HG03103 (cell line): Measurements from ENCODE around the gene GMDS.

Experiments
- ATAC-seq: cut with Tn5 transposase; IDR thresholded peaks from one replicate; pipeline ENCODE4 v1.9.1; 2021; ENCODE audit warnings: low read depth; ENCODE audit not compliant: unreplicated experiment

The GMDS gene

DNA sequence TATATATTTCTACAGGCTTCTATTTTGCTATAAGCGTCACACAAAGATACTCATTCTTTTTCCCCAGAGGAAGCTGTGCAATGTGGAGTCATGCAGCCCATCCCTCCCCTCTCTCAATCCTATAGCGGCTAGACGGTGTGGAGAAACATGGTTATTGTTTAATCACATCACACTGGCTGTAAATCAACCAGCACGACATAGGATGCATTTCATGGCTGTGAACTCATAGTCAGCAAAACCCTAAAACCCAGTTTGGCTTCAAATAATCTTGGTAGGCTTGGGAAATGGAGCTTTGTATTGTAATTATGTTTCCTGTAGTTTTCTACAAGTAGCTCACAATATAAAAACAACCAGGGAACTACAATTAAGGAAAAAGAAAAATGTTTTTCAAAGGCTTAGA is 618.9 kb downstream of the GMDS start:
- no peak for ATAC-seq

- no peak for ATAC-seq
These were observed 619.5 kb downstream of the GMDS start for GRCh38 chr6:1625794-1626435.

DNA sequence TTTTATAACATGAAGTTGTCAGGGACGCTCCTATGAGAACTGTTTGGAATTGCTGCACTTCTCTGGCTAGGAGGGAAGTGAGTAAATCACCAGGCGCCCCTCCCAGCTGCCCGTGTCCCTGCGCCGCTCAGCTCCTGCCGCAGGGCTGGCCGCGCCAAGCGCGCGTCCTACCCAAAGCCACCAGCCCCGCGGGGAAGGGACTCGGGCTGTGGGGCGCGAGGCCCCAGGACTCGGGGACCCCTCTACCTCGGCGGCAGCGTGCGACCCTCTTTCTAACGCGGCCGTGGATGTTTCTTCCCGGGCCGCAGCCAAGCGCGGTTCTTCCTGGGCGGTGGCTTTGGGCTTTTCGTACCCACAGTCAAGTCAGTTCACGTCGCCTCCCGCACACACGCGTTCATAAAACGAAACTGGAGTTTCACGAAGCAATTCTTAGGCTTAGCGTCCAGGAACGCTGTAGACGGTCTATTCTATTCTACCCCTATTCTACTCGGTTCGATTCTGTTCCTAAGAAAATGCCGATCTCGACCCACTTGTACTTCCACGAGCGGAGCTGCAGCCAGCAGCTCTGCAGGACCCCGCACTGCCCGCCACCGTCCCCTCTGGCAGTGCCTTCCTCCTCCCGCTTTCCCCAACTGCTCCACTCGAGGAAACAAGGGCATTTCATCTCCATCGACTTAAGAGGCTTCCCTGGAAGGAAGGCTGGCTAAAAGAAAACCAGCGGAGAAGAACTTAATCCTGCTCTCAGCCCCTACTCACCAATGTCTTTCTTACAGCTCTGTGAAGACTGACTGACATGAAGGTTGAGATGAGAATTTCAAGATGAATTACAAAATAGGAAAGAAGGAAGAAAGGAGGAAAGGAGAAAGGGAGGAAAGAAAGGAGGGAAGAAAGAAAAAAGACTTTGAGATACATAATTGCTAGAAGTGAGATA is 620.3 kb downstream of the GMDS start:
- ATAC-seq, result no peak

DNA sequence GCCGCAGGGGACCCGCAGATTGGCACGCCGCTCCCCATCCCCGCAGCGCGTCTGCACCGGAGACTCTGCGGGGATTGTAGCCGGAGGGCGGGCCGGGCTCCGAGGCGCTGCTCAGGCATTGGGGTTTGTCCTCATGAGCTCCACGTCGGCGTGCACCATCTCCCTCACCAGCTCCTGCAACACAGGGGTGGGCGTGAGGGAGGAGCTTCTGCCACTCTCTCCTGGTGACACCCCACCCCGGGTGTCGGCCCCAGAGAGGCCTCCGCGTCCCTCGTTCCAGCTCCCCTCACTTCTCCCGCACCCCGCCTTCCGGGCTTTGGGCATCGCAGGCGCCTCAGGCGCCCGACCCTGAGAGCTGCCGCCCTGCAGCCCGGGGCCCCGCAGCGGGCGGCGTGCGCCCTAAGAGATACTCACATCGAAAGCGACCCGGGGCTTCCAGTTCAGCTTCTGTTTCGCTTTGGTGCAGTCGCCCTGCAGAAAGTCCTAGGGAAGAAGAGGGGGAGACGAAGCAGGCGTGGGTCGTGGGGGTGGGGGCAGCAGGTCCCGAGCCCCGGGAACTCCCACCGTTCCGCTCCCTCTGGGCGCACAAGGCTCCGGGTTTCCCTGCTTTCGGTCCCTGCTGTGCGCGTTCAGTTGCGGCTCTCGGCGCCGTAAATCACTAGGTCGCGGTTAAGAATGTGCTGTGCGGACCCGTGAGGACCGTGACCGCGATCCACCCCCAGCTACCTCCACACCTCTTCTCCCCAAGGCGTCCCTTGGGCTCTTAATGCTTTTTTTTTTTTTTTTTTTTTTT is 621.2 kb downstream of the GMDS start:
- ATAC-seq, result no peak

DNA sequence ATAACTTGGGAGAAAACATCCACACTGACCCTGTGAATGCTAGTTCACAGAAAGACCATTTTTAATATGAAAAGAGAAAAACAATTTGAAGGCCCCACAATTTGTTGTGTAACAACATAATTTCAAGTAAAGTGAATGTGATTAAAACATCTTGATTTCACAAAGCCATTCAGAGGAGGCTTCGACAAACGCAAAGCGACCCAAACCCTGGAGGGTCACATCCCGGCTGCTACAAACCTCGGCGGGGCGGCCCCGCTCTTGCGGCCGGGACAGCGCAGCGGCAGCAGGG is 621.7 kb downstream of the GMDS start:
- no peak for ATAC-seq

GRCh38 chr6:1622851-1623768 is 622.3 kb downstream of the GMDS start:
- ATAC-seq, result no peak

GRCh38 chr6:1622220-1622850 is 623.1 kb downstream of the GMDS start:
- no peak for ATAC-seq

DNA sequence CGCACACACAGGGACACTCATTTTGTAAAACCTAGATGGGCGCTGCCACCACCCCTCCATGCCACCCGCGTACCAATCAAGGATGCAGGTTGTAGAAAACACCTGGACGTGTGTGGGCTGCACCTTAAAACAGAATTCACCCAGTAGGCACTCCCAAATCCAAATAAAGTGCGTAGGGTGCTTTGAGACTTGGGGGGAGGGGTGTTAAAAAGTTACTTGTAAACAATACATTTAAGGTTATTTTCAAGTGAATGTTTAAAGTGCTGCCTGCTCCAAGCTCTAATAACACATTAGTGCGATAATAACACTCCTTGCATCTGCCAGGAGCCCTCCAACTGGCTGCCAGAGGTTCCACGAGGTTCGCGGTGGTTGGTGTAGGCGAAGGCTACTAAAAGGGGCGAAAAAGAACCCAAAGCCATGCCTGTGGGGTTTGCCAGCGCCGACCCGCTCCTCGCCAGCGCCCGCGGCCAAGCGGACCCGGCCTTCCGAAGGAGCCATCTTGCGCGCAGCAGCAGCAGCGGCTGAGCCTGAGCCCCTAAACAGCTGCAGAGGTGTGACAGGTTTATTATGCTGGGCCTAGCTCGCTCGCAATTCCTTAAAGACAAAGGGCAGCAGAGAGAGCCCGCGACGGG is 624.2 kb downstream of the GMDS start:
- ATAC-seq, result no peak

DNA sequence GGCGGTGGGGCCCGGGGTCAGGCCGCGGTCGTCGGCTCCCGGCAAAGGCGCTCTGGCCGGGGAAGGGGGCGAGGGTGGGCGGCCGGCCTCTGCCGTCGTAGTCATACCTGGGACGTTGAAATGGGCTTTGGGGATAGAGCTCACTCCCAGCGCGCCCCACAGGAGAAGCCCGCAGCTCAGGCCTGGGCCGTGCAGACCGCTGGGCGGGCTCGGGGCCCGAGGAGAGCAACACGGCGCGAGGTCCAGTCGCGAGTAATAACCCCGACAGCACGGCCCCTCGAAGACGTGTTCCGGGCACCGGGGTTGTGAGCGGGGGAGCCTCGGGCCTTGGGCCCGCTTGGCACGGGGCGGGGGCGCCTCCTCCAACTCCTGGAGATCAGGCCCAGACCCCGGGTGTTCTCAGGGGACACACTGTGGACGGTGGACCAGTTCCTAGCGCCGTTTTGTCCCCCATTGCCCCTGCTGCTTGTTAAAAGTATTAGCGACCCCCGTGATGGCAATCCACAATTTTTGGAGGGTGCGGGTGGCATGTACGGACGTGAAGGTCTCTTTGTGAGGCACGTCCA is 624.8 kb downstream of the GMDS start:
- no peak for ATAC-seq

DNA sequence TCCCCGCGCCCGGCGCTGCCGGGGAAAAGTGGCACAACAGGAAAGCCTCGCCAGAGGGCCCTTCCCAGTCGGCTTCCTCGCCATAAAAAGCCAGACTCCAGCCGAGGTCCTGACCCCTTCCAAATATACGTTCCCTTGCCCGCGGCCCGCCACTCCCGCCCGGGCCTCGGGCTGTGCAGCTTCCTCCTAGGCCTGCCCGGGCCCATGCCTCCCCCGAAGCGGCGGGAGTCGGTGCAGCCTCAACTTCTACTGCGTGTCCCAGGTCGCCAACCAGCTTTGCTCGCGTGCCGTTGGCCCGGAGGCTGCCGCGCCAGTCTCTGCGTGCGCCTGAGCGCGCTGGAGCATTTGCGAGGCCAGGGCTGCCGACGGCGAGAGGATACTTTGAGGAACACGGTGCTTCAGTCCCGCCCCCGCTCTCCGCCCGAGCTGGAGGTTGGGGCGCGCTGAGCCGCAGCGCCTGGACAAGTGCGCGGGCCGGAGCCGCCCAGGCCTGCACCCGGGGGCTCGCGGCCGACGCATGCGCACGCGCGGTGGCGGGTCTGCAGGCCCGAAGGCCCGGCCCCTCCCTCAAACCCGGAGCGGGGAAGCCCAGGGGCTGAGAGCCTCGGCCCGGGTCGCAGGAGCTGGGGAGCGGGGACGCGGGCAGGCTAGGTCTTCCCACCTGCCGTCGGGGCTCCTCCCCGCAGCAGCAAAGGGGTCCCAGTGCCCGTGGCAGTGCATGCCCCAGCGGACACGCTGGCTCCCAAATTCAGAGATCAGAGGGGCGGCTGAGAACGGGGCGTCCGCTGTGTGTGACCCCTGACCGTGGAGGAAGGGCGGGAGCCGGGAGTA is 625.5 kb downstream of the GMDS start:
- ATAC-seq, result no peak

DNA sequence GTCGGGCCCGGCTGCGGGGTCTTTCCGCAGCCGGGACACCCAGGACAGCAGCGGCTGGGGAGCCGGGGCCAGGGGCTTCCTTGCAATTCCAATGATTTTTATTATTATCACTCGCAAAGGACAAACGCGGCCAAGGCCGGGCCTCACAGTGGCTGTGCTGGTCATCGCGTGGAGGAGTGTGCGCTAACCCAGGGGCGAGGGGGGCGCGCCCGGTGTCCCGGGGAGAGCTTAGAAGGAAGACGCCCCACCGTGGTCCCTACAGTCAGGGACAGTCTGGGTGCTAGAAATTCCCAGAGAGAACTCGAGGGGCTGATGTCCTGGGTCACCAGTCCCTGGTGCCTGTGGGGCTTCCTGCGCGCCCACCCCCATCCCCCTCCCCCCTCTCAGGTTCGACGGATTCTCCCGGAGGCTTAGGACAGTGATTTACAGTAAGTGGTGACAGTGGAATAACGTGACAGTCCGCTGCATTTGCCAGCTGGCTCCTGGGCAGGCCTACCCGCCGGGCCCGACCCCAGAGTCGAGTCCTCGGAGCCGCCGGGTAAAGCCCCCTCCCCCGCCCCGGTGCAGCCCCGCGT is 626.2 kb downstream of the GMDS start:
- ATAC-seq, result no peak

- ATAC-seq, result no peak
These were observed 626.9 kb downstream of the GMDS start for GRCh38 chr6:1618311-1619097.

GRCh38 chr6:1617466-1618310 is 627.7 kb downstream of the GMDS start:
- no peak for ATAC-seq

GRCh38 chr6:1616701-1617463 is 628.5 kb downstream of the GMDS start:
- no peak for ATAC-seq

DNA sequence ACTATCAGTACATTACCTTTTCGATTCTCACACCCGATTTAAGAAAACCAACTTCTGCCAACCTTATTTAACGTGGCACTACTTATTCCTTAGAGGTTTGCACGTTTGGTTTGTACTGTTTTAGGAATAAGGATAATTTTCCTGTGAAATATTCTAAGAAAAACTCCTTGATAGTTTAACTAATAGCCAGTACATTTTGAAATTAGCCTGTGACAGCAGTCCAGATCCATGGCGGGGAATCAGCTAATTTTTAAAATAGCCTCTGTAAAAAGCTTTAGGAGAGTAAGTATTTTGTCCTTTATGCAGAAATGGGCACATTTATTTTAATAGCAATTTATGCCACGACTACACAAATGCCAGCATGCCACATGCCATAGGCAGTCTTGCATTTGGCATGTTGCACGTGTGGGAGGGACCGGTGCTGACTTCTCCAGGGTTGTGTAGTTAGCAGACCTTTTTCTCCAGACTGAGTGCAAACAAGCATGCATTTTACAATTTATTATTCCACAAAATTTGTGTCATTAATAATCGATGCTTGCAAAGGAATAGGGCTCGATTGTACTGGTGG is 629.5 kb downstream of the GMDS start:
- no peak for ATAC-seq
